NCI-H2081 (cell line): ENCODE data around the gene TUBA3D.
"Not testable (repeated sequence)": the region's sequence is repeated elsewhere in the genome, so short reads cannot be mapped to it uniquely, and the experiment has no call there.

ENCODE experiments used
- DNase-seq, 2 experiments: peaks; one replicate each; lab custom pipeline; 2025; lab: John Stamatoyannopoulos, UW

The TUBA3D gene

GRCh38 chr2:131475831-131476230, at the start of gene TUBA3D:
Gene TUBA3D (plus strand): TSS chr2:131476119. CDS start chr2:131476200, 81 bp downstream.
- no peak for DNase-seq

GRCh38 chr2:131426727-131427126, 49.2 kb upstream of the TUBA3D start:
- DNase-seq = no peak

- no peak for DNase-seq
Measured at GRCh38 chr2:131431336-131431735, 44.6 kb upstream of the TUBA3D start.

GRCh38 chr2:131440742-131441468, 35.0 kb upstream of the TUBA3D start:
- DNase-seq = not testable (repeated sequence)

- DNase-seq = not testable (repeated sequence)
Measured at GRCh38 chr2:131444736-131445514, 31.0 kb upstream of the TUBA3D start.

- not testable (repeated sequence) for DNase-seq
Measured at GRCh38 chr2:131445515-131445797, 30.5 kb upstream of the TUBA3D start.

- no peak for DNase-seq
Measured at GRCh38 chr2:131445896-131446295, 30.0 kb upstream of the TUBA3D start.

GRCh38 chr2:131447981-131448380, 27.9 kb upstream of the TUBA3D start:
- DNase-seq = not testable (repeated sequence)

- not testable (repeated sequence) for DNase-seq
Measured at GRCh38 chr2:131451265-131451949, 24.5 kb upstream of the TUBA3D start.

- DNase-seq = not testable (repeated sequence)
Measured at GRCh38 chr2:131454914-131455313, 21.0 kb upstream of the TUBA3D start.

GRCh38 chr2:131467722-131468121, 8.2 kb upstream of the TUBA3D start:
- DNase-seq = not testable (repeated sequence)

- not testable (repeated sequence) for DNase-seq
Measured at GRCh38 chr2:131470944-131471343, 5.0 kb upstream of the TUBA3D start.

- not testable (repeated sequence) for DNase-seq
Measured at GRCh38 chr2:131471624-131472023, 4.3 kb upstream of the TUBA3D start.

- DNase-seq = not testable (repeated sequence)
Measured at GRCh38 chr2:131473266-131473665, 2.7 kb upstream of the TUBA3D start.

GRCh38 chr2:131476363-131476762, 444 bp downstream of the TUBA3D start:
- DNase-seq = not testable (repeated sequence)

- DNase-seq = not testable (repeated sequence)
Measured at GRCh38 chr2:131477227-131477626, 1.3 kb downstream of the TUBA3D start.

GRCh38 chr2:131478074-131478849, 2.3 kb downstream of the TUBA3D start:
- not testable (repeated sequence) for DNase-seq

- DNase-seq = not testable (repeated sequence)
Measured at GRCh38 chr2:131478850-131479461, 3.0 kb downstream of the TUBA3D start.

GRCh38 chr2:131480351-131480750, 4.4 kb downstream of the TUBA3D start:
- DNase-seq = not testable (repeated sequence)

- not testable (repeated sequence) for DNase-seq
Measured at GRCh38 chr2:131482506-131483155, 6.7 kb downstream of the TUBA3D start.
